ENCODE results near the gene NUDT15.
"Not testable (repeated sequence)": the region's sequence is repeated elsewhere in the genome, so short reads cannot be mapped to it uniquely, and the experiment has no call there.

Gene NUDT15

GRCh38 chr13:48043789-48044503, 6.4 kb downstream of the NUDT15 start:
- no peak for DNase-seq

- DNase-seq: no peak
Measured at GRCh38 chr13:48050550-48050949, 13.0 kb downstream of the NUDT15 start.

GRCh38 chr13:48054601-48055000, 17.1 kb downstream of the NUDT15 start:
- no peak for DNase-seq

- DNase-seq: no peak
Measured at GRCh38 chr13:48055712-48056111, 18.2 kb downstream of the NUDT15 start.

- DNase-seq: not testable (repeated sequence)
Measured at GRCh38 chr13:48058536-48058935, 21.0 kb downstream of the NUDT15 start.

GRCh38 chr13:48059951-48060350, 22.4 kb downstream of the NUDT15 start:
- DNase-seq: not testable (repeated sequence)

GRCh38 chr13:48066310-48066989, 28.9 kb downstream of the NUDT15 start:
- no peak for DNase-seq

GRCh38 chr13:48068036-48068435, 30.5 kb downstream of the NUDT15 start:
- DNase-seq: no peak

GRCh38 chr13:48068952-48069351, 31.4 kb downstream of the NUDT15 start:
- DNase-seq: no peak

GRCh38 chr13:48069573-48069972, 32.0 kb downstream of the NUDT15 start:
- no peak for DNase-seq

GRCh38 chr13:48070942-48071341, 33.4 kb downstream of the NUDT15 start:
- DNase-seq: no peak

- no peak for DNase-seq
Measured at GRCh38 chr13:48072304-48072703, 34.8 kb downstream of the NUDT15 start.

GRCh38 chr13:48072787-48073186, 35.3 kb downstream of the NUDT15 start:
- DNase-seq: no peak

- no peak for DNase-seq
Measured at GRCh38 chr13:48074006-48074405, 36.5 kb downstream of the NUDT15 start.

GRCh38 chr13:48078251-48078656, 40.7 kb downstream of the NUDT15 start:
- DNase-seq: no peak

GRCh38 chr13:48081739-48082138, 44.2 kb downstream of the NUDT15 start:
- no peak for DNase-seq

- no peak for DNase-seq
Measured at GRCh38 chr13:48086272-48086671, 48.7 kb downstream of the NUDT15 start.

- DNase-seq: no peak
Measured at GRCh38 chr13:48093588-48093987, 56.1 kb downstream of the NUDT15 start.

- no peak for DNase-seq
Measured at GRCh38 chr13:48094404-48094780, 56.9 kb downstream of the NUDT15 start.

- DNase-seq: peak; percentile 100
Measured at GRCh38 chr13:48094781-48095502, 57.4 kb downstream of the NUDT15 start, which contains the start of gene MED4. Gene MED4 (minus strand): TSS chr13:48095104. CDS start chr13:48095078, 26 bp downstream.

GRCh38 chr13:48096670-48097069, 59.1 kb downstream of the NUDT15 start:
- no peak for DNase-seq

Measured in retina (tissue), 1 donor.